ENCODE results near the gene CNOT1.

CNOT1 gene

GRCh38 chr16:58678716-58679115 lies 49.1 kb upstream of the CNOT1 start:
- POLR2A ChIA-PET = no interaction called here
- CTCF ChIA-PET = interaction anchor here (1.1 kb wide), 1 partner anchor 78 kb away, joined by 4 read pairs; no protein-coding TSS in a partner anchor

GRCh38 chr16:58678269-58678668 lies 48.6 kb upstream of the CNOT1 start:
- no peak overlapping the region for H3K27ac ChIP-seq (ENCODE audit: extremely low read depth, low read depth, low read length)
- POLR2A ChIA-PET = no interaction called here
- H3K36me3 ChIP-seq (ENCODE audit: control insufficient read depth in 2 of 2, insufficient read depth in 1 of 2, low read length in 2 of 2) = peaks cover 0 to 49% of the 10 kb centered on the region in 2 experiments; a peak in 2 of 3 replicates
- CTCF ChIA-PET = interaction anchor here (0.6 kb wide), 1 partner anchor 191 kb away, joined by 3 read pairs; no protein-coding TSS in a partner anchor
- no peaks in the 10 kb centered on the region for H3K9me3 ChIP-seq (ENCODE audit: control insufficient read depth, insufficient read depth, low read depth, low read length)
- TF ChIP-seq ZBTB6 (tag by site-specific recombination; IDR thresholded peaks at IDR 0.05) (no peak), PRDM1 (tag by site-specific recombination; IDR thresholded peaks at IDR 0.05) (no peak), ZNF391 (tag by site-specific recombination; IDR thresholded peaks at IDR 0.05; ENCODE audit: borderline replicate concordance, low read depth) (no peak), ZNF404 (tag by site-specific recombination; IDR thresholded peaks at IDR 0.05) (no peak), ZNF362 (tag by site-specific recombination; IDR thresholded peaks at IDR 0.05) (no peak), ZNF654 (tag by site-specific recombination; IDR thresholded peaks at IDR 0.05; ENCODE audit: low read depth) (no peak), ZNF121 (tag by site-specific recombination; IDR thresholded peaks at IDR 0.05) (no peak), ZNF664 (tag by site-specific recombination; IDR thresholded peaks at IDR 0.05) (no peak), ZNF580 (tag by site-specific recombination; IDR thresholded peaks at IDR 0.05) (no peak), KLF1 (tag by site-specific recombination; IDR thresholded peaks at IDR 0.05) (no peak), ZNF514 (tag by site-specific recombination; IDR thresholded peaks at IDR 0.05) (no peak), ZNF596 (tag by site-specific recombination; IDR thresholded peaks at IDR 0.05) (no peak), WT1 (tag by site-specific recombination; IDR thresholded peaks at IDR 0.05) (no peak)
- TF ChIP-seq, protein P1, sequence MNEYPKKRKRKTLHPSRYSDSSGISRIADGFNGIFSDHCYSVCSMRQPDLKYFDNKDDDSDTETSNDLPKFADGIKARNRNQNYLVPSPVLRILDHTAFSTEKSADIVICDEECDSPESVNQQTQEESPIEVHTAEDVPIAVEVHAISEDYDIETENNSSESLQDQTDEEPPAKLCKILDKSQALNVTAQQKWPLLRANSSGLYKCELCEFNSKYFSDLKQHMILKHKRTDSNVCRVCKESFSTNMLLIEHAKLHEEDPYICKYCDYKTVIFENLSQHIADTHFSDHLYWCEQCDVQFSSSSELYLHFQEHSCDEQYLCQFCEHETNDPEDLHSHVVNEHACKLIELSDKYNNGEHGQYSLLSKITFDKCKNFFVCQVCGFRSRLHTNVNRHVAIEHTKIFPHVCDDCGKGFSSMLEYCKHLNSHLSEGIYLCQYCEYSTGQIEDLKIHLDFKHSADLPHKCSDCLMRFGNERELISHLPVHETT (tag by site-specific recombination; IDR thresholded peaks at IDR 0.05) = no peak
- TF ChIP-seq, protein P2, sequence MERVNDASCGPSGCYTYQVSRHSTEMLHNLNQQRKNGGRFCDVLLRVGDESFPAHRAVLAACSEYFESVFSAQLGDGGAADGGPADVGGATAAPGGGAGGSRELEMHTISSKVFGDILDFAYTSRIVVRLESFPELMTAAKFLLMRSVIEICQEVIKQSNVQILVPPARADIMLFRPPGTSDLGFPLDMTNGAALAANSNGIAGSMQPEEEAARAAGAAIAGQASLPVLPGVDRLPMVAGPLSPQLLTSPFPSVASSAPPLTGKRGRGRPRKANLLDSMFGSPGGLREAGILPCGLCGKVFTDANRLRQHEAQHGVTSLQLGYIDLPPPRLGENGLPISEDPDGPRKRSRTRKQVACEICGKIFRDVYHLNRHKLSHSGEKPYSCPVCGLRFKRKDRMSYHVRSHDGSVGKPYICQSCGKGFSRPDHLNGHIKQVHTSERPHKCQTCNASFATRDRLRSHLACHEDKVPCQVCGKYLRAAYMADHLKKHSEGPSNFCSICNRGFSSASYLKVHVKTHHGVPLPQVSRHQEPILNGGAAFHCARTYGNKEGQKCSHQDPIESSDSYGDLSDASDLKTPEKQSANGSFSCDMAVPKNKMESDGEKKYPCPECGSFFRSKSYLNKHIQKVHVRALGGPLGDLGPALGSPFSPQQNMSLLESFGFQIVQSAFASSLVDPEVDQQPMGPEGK (tag by site-specific recombination; IDR thresholded peaks at IDR 0.05) = no peak
- no peak overlapping the region for H3K4me3 ChIP-seq (ENCODE audit: low read depth, low read length)
- H3K4me1 ChIP-seq (ENCODE audit: control insufficient read depth, insufficient read depth, low read length) = no peaks in the 10 kb centered on the region

More at GRCh38 chr16:58678716-58679115, 49.1 kb upstream of the CNOT1 start:
- peaks cover 0 to 49% of the 10 kb centered on the region in 2 experiments; a peak in 2 of 3 replicates for H3K36me3 ChIP-seq (ENCODE audit: control insufficient read depth in 2 of 2, insufficient read depth in 1 of 2, low read length in 2 of 2)
- H3K4me1 ChIP-seq (ENCODE audit: control insufficient read depth, insufficient read depth, low read length) = no peaks in the 10 kb centered on the region
- no peak overlapping the region for H3K4me3 ChIP-seq (ENCODE audit: low read depth, low read length)
- H3K9me3 ChIP-seq (ENCODE audit: control insufficient read depth, insufficient read depth, low read depth, low read length) = no peaks in the 10 kb centered on the region
- no peak overlapping the region for H3K27ac ChIP-seq (ENCODE audit: extremely low read depth, low read depth, low read length)
- TF ChIP-seq ZNF777 (tag by site-specific recombination; IDR thresholded peaks at IDR 0.05; ENCODE audit: borderline replicate concordance) = no peak
